Naive thymus-derived CD8-positive, alpha-beta T cell (primary cell): Measurements from ENCODE around the gene GEMIN4. TPM values are rescaled to one million over a fixed set of nuclear protein-coding genes. Genes with fewer than 3 reads are reported as not detected.

Experiments
- ATAC-seq, 2 donors: fragments of 150-1000 bp; cut with Tn5 transposase in 1 of 2; sonication (Bioruptor Pico), chemical (Tn5 transposase) in 1 of 2; 1 replicate in 1 of 2; 2 replicates in 1 of 2; pipeline ENCODE4 v1.10.0; 2021; ENCODE audit warnings: mild to moderate bottlenecking in 2 of 2, moderate library complexity in 2 of 2
- POLR2A ChIA-PET: fragments of 350-600 bp; sonication (Branson Sonifier 250); formaldehyde crosslinking; loops from one replicate; lab custom pipeline; 2021; ENCODE audit warnings: antibody characterized with exemption; lab: Charles Lee
- DNase-seq, 10 donors: peaks; one replicate each; pipeline versions ENCODE4 v3.0.0 to v3.0.0-alpha.2; 2020 to 2022
- H3K27ac Mint-ChIP-seq, 10 donors: one replicate each; pipeline ENCODE4 v1.8.0; 2020 to 2022; ENCODE audit warnings: mild to moderate bottlenecking in 10 of 10, mixed read lengths in 10 of 10, moderate library complexity in 4 of 10, inconsistent platforms in 1 of 10
- H3K27me3 Mint-ChIP-seq, 5 donors: one replicate each; pipeline ENCODE4 v1.8.0; 2021 to 2022; ENCODE audit warnings: mixed read lengths in 5 of 5
- H3K36me3 Mint-ChIP-seq, 3 donors: one replicate each; pipeline ENCODE4 v1.8.0; 2020 to 2022; ENCODE audit warnings: mixed read lengths in 3 of 3, mild to moderate bottlenecking in 2 of 3, inconsistent platforms in 1 of 3
- H3K4me1 Mint-ChIP-seq, 4 donors: one replicate each; pipeline ENCODE4 v1.8.0; 2021 to 2022; ENCODE audit warnings: mixed read lengths in 4 of 4
- H3K4me3 Mint-ChIP-seq, 10 donors: one replicate each; pipeline ENCODE4 v1.8.0; 2020 to 2022; ENCODE audit warnings: mild to moderate bottlenecking in 10 of 10, mixed read lengths in 10 of 10, moderate library complexity in 6 of 10, inconsistent platforms in 1 of 10
- H3K9me3 Mint-ChIP-seq, 9 donors: one replicate each; pipeline ENCODE4 v1.8.0; 2020 to 2022; ENCODE audit warnings: mixed read lengths in 9 of 9, mild to moderate bottlenecking in 3 of 9, inconsistent platforms in 1 of 9, moderate library complexity in 1 of 9
- polyA plus RNA-seq, 3 donors: library from polyadenylated mRNA; unstranded; fragments of 300-500 nt; fragmentation: Illumina TruSeq; gene quantifications; one replicate each; pipeline ENCODE4 v1.2.3, GENCODE V29; 2021
- total RNA-seq, 8 experiments: library from RNA in 2 of 8; stranded (reverse) in 2 of 8; gene quantifications; one replicate each; pipeline ENCODE4 v1.2.3 and lab custom pipeline; 2021 to 2026

The GEMIN4 gene
- 10 to 100 TPM; 37.8 to 41.0 TPM for total RNA-seq
- 10 to 100 TPM; 16.6 to 35.1 (median 21.2) TPM for polyA plus RNA-seq
- total RNA-seq (lab: John Stamatoyannopoulos, UW) = 33.7 to 136 (median 60.5) reads per million in 6 experiments

DNA sequence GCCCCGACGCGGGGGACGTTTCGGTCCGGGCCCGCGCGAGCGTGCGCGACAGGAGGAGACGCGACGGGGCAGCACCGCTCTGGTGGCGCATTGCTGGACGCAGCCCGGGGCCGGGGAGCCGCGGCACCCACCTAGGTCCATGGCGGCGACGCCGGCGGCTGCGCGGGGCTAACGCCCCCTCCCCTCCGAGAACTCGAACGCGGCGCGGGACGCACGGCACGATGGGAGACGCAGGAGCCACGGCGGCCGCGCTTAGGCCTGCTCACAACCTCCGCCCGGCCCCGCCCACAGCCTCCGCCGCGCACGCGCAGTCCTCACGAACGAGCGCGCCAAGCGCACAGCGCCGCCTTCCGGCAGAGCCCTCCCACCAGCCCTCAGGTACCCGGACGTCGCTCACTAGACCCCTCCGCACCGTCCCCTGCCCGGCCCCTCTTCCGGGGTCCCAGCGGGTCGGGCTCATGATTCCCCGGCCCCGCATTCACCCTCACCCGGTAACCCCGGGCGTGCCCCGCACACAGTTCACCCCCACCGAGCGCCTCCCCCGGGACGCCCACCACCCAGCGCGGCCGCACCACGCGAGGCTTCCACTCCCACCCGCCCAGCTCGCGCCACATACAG is at the start of gene GEMIN4:
Gene GEMIN4 (minus strand): TSS at position 263 of the 618 bp plus-strand sequence. CDS start 122 bp downstream, at position 141.
- ATAC-seq (peak; percentile 83 to 84), DNase-seq (peak; percentile 92 to 100 (median 98))
- Mint-ChIP-seq H3K9me3 (no peaks in the 10 kb centered on the region), H3K4me1 (peaks cover 33 to 45% (median 37%) of the 10 kb centered on the region in 4 donors), H3K36me3 (peaks cover 0 to 24% (median 5%) of the 10 kb centered on the region in 3 donors), H3K27ac (peak within 1 kb of the TSS; percentile 93 to 98 (median 97)), H3K27me3 (no peaks in the 10 kb centered on the region), H3K4me3 (peak within 1 kb of the TSS; percentile 92 to 98 (median 96))
- POLR2A ChIA-PET = interaction anchor here (0.5 to 4.2 kb wide), 9 partner anchors 12 to 340 kb away, joined by 3 to 27 read pairs (median 6); partner anchors contain the start of genes GLOD4, MRM3, TIMM22 and VPS53

DNA sequence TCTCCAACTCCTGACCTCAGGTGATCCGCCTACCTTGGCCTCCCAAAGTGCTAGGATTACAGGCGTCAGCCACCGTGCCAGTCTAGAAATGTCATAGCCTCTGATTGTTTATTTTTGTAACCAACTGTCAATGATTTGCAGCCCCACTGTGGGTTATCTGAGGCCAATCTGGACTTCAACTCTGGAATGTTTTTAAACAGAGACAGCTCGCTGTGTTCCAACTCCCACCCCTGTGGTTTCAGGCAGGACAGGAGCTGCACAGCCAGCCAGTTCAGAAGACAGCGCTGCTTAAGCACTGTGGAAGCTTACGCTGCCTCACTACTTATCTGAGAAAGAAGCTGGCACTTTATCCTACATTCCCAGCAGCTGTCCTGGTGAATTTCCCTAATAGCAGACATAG is 49.6 kb upstream of the GEMIN4 start:
- no peak for ATAC-seq
- POLR2A ChIA-PET = no interaction called here
- H3K27ac Mint-ChIP-seq = no peak overlapping the region

DNA sequence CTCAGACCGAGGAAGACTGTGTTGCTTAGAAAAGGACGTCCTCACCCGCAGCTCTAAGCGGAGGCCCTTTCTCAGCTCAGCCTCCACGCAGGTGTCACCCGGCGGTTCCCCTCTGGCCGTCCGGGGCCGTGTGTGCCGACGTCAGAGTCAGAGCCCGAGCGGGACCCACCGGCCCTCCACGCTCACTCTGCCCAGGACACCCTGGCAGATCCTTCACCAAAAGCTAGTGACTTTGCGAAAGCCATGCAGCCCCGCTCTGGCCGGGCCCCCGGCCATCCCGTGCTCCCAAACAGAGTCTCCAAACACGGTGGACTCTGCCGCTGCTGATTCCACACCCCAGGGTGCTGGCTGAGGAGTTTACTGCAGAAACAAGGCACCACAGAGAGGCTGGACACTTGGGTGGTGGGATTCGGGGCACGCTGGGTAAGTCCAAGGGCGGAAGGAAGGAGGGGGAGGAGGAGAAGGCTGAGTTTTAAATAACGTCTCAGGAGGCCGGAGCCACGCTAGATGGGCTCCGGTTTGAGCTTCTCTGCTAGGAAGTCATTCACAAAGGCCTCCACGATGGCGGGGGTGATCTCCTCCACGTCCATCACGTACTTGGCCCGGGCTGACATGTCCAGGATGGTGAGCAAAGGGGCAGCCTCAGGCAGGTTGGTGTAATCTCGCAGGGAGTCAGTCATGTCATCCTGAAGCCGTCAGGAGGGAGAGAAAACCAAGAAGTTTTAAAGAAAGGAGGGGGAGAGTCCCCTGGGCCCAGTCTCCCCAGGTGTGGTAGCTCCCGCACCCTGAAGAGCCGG is 48.6 kb upstream of the GEMIN4 start:
- Mint-ChIP-seq H3K36me3 (no peaks in the 10 kb centered on the region), H3K27me3 (no peaks in the 10 kb centered on the region), H3K27ac (peak overlapping the region in 1 of 10 donors; percentile 33), H3K9me3 (no peaks in the 10 kb centered on the region), H3K4me1 (peaks cover 0 to 2% (median 0%) of the 10 kb centered on the region in 4 donors), H3K4me3 (no peak overlapping the region)
- DNase-seq (no peak), ATAC-seq (no peak)
- POLR2A ChIA-PET = interaction anchor here (0.7 kb wide), 1 partner anchor 177 kb away, joined by 3 read pairs; no protein-coding TSS in a partner anchor

More for the DNA sequence above, 49.6 kb upstream of the GEMIN4 start:
- Mint-ChIP-seq H3K4me3 (no peak overlapping the region), H3K9me3 (no peaks in the 10 kb centered on the region), H3K36me3 (no peaks in the 10 kb centered on the region), H3K27me3 (no peaks in the 10 kb centered on the region), H3K4me1 (no peaks in the 10 kb centered on the region)
- DNase-seq = no peak

DNA sequence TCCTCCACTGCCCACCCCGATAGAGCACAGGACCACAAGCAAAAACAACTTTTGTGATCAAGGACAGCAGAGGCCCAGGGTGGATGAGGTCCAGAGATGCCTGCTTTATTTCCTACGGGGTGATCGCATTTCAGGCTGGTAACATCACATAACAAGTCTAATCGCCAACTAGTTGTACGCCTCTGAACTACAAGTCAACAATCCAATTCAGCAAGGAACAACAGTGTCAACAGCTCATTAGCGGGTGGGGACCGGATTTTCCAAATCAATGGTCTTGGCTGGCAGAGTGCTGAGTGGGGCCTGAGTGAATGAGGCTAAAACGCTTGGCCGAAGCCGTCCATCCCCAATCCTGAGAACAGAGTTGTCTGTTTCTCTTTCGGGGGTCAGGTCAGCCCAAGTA is 47.2 kb upstream of the GEMIN4 start:
- H3K27me3 Mint-ChIP-seq = no peaks in the 10 kb centered on the region
- peaks cover 5 to 10% (median 7%) of the 10 kb centered on the region in 4 donors for H3K4me1 Mint-ChIP-seq
- no peaks in the 10 kb centered on the region for H3K9me3 Mint-ChIP-seq
- POLR2A ChIA-PET = no interaction called here
- H3K36me3 Mint-ChIP-seq = no peaks in the 10 kb centered on the region
- DNase-seq (no peak), ATAC-seq (no peak)
- no peak overlapping the region for H3K4me3 Mint-ChIP-seq
- H3K27ac Mint-ChIP-seq = no peak overlapping the region

DNA sequence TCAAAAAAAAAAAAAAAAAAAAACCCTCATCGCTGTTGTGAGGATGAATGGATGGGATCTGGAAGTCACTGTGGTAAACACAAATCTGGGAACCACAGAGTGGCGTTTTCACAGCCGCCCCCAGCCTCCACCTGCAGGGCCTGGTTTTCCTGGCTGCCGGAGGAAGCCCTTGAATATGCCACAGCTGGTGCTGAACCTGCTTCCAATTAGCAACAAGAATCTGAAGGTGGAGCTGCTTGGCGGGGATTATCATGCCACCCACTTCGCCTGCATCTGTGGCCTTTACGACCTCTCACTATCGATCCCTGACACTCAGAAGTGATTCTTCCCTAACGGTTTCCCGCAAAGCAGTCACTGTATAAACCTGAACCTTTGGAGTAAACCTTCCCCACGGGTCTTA is 46.2 kb upstream of the GEMIN4 start:
- H3K4me1 Mint-ChIP-seq = peaks cover 5 to 10% (median 7%) of the 10 kb centered on the region in 4 donors
- no peaks in the 10 kb centered on the region for H3K9me3 Mint-ChIP-seq
- no peaks in the 10 kb centered on the region for H3K27me3 Mint-ChIP-seq
- H3K27ac Mint-ChIP-seq = no peak overlapping the region
- no peaks in the 10 kb centered on the region for H3K36me3 Mint-ChIP-seq
- ATAC-seq = no peak
- POLR2A ChIA-PET = interaction anchor here (0.7 kb wide), 1 partner anchor 175 kb away, joined by 6 read pairs; no protein-coding TSS in a partner anchor
- no peak overlapping the region for H3K4me3 Mint-ChIP-seq
- no peak for DNase-seq

DNA sequence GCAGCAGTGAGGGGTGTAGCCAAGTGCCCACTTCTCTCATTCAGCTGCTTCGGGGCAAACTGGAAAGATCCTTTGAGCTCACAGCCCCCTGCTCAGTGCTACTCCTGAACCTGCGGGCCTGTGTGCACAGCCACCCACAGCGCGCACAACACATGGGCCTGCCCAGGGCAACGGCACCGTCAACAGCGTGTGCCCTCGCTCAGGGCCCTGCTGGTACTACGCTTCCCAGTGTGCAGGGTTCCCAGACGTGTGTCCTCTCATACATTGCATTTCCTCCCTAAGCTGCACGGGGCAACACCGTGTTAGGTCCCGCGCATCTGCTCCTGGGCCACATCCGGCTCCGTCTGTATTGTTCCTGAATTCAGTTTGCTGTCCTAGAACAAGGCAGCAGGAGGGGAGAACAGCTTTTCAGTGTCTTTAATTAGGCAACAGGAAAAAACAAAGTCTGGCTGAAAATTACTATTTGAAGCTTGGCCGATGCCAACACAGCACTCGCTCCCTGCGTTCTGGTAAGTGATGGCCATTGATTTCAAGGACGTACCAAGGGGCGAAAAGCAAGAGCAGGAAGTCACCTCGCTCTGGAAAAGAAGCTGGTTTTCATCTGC is 45.3 kb upstream of the GEMIN4 start:
- Mint-ChIP-seq H3K27me3 (no peaks in the 10 kb centered on the region), H3K27ac (peak overlapping the region in 1 of 10 donors; percentile 35), H3K36me3 (peaks cover 0 to 5% (median 4%) of the 10 kb centered on the region in 3 donors), H3K4me3 (no peak overlapping the region), H3K4me1 (peaks cover 5 to 10% (median 7%) of the 10 kb centered on the region in 4 donors), H3K9me3 (no peaks in the 10 kb centered on the region)
- ATAC-seq (peak in 1 of 2 donors; percentile 10), DNase-seq (no peak)
- POLR2A ChIA-PET = interaction anchor here (0.6 to 0.7 kb wide), 2 partner anchors 175 to 202 kb away, joined by 4 to 6 read pairs; no protein-coding TSS in a partner anchor

DNA sequence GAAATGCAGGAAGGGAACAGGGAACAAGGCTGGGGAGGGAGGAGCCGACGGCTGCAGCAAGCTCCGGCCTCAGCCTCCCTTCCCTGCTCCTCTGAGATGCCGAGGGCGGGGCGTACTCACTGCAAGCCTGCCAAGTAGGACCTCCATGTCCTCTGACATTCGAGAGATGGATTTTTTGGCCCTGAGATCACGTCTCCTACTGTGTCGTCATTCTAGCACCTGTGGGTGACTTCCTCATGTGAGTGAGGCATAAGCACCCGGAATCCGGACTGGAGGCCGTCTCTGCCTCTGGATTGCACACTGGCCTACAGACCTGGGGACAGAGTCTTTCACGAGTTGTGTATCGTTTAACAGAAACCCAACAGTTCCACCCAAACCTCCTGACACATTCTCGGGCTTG is 44.5 kb upstream of the GEMIN4 start:
- Mint-ChIP-seq H3K27me3 (no peaks in the 10 kb centered on the region), H3K4me3 (no peak overlapping the region), H3K27ac (no peak overlapping the region), H3K9me3 (no peaks in the 10 kb centered on the region), H3K4me1 (peaks cover 5 to 10% (median 7%) of the 10 kb centered on the region in 4 donors), H3K36me3 (peaks cover 0 to 11% (median 5%) of the 10 kb centered on the region in 3 donors)
- DNase-seq (no peak), ATAC-seq (no peak)
- POLR2A ChIA-PET = interaction anchor here (0.6 to 1.2 kb wide), 3 partner anchors 184 to 202 kb away, joined by 4 to 9 read pairs (median 4); partner anchors contain the start of genes NXN and TIMM22

DNA sequence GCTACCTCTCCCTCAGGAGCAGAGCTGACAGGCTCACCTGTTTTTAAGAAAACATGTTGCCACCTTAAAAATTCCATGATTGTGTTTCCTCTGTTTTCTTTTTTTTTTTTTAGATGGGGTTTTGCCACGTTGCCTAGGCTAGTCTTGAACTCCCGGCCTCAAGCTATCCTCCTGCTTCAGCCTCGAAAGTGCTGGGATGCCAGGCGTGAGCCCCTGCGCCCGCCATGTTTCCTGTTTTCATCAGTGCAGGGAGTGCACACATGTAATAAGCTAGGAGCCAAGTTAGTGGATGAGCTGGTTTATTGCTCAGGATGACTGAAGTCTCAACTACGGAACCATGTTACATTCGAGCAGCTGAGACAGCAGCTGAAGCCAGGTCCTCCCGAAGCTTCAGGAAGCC is 43.7 kb upstream of the GEMIN4 start:
- POLR2A ChIA-PET = interaction anchor here (1.0 to 1.2 kb wide), 2 partner anchors 185 to 201 kb away, joined by 4 to 9 read pairs; partner anchors contain the start of genes NXN and TIMM22
- H3K27me3 Mint-ChIP-seq = no peaks in the 10 kb centered on the region

DNA sequence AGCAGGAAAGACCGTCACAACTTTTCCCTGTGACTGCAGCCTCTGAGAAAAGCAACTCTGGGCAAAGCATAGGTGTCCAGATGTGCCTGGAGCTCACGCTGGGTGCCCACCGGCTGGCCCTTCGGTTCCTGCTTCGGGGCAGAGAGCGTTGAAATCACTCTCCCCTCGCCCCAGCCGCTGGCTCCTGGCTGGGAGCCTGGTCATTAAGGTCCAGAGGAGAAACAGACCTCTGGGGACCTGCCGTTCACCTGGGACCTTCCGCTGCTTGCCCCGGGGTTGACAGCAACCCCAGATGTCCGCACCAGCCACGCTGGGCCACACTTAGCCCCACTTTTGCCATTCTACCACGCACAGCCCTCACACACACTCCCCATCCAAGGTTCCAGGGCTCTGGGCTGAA is 43.2 kb upstream of the GEMIN4 start:
- Mint-ChIP-seq H3K36me3 (peaks cover 0 to 20% (median 6%) of the 10 kb centered on the region in 3 donors), H3K27me3 (no peaks in the 10 kb centered on the region), H3K27ac (peak overlapping the region in 3 of 10 donors; percentile 38 to 76 (median 75)), H3K9me3 (no peaks in the 10 kb centered on the region), H3K4me3 (no peak overlapping the region), H3K4me1 (peaks cover 5 to 10% (median 8%) of the 10 kb centered on the region in 4 donors)
- DNase-seq (no peak), ATAC-seq (no peak)
- POLR2A ChIA-PET = interaction anchor here (1.0 to 1.2 kb wide), 2 partner anchors 185 to 202 kb away, joined by 4 to 9 read pairs; partner anchors contain the start of genes NXN and TIMM22

More for the DNA sequence above, 43.7 kb upstream of the GEMIN4 start:
- H3K27ac Mint-ChIP-seq = peak overlapping the region in 2 of 10 donors; percentile 11 to 13
- no peaks in the 10 kb centered on the region for H3K9me3 Mint-ChIP-seq
- H3K4me3 Mint-ChIP-seq = no peak overlapping the region
- H3K36me3 Mint-ChIP-seq = peaks cover 0 to 20% (median 6%) of the 10 kb centered on the region in 3 donors
- H3K4me1 Mint-ChIP-seq = peaks cover 5 to 10% (median 8%) of the 10 kb centered on the region in 4 donors
- DNase-seq (no peak), ATAC-seq (no peak)

DNA sequence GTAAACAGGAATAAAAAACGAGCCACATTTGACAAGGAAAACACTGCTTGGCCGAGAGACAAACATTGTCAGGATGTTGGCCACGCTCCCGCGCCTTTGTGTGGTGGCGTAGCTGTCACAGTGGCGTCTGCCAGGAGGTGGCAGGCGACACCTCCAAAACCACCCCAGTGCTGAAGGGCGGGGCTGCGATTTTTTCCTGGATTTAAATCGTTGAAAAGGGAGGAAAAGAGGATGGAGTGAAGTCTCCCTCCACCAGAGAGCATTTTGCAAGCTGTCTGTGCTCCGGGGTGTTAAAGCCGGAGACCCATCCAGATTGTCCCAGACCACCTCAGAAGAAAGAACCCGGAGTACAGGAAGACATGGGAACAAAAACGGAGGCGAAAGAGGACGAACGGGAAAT is 42.8 kb upstream of the GEMIN4 start:
- ATAC-seq (peak; percentile 77 to 85), DNase-seq (peak; percentile 14 to 71 (median 31))
- Mint-ChIP-seq H3K27ac (peak overlapping the region in 6 of 10 donors; percentile 13 to 76 (median 33)), H3K4me1 (peaks cover 5 to 10% (median 8%) of the 10 kb centered on the region in 4 donors), H3K9me3 (no peaks in the 10 kb centered on the region), H3K27me3 (no peaks in the 10 kb centered on the region), H3K4me3 (no peak overlapping the region), H3K36me3 (peaks cover 0 to 24% (median 6%) of the 10 kb centered on the region in 3 donors)
- POLR2A ChIA-PET = no interaction called here

DNA sequence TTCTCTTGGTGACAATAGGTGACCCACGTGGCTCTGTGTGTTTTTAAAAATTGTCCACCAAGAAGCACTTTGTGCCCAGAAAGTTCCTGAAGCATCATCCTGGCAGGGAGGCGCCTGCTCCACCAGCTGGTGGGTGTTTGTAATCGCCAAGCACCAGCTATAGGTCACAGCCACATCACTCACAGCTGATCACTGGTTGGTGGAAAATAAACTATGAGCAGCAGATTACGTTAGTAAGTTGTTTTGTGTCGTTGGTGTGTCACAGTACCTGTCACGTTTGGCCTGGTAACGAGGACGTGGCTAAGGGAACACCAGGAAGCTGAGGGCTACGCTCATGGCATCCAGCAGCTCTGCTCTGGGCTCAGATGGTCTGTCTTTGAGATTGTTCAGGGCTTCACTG is 40.2 kb upstream of the GEMIN4 start:
- POLR2A ChIA-PET = interaction anchor here (1.1 to 1.4 kb wide), 2 partner anchors 11 to 204 kb away, joined by 3 read pairs; no protein-coding TSS in a partner anchor

DNA sequence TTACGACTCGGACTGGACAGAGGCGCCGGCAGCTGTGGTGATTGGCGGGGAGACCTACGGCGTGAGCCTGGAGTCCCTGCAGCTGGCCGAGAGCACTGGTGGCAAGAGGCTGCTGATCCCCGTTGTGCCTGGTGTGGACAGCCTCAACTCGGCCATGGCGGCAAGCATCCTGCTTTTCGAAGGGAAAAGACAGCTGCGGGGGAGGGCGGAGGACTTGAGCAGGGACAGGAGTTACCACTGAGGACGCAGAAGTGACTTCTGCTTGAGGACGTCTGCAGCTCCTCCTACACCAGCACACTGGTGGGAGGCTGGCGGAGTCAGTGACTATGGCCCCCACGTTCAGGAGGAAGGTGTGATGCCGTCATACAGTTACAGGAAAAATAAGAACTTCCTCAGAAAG is 39.8 kb upstream of the GEMIN4 start:
- H3K27me3 Mint-ChIP-seq = no peaks in the 10 kb centered on the region
- H3K4me3 Mint-ChIP-seq = no peak overlapping the region
- no peaks in the 10 kb centered on the region for H3K9me3 Mint-ChIP-seq
- peaks cover 0 to 48% (median 8%) of the 10 kb centered on the region in 3 donors for H3K36me3 Mint-ChIP-seq
- POLR2A ChIA-PET = interaction anchor here (1.1 to 1.4 kb wide), 2 partner anchors 10 to 204 kb away, joined by 3 read pairs; no protein-coding TSS in a partner anchor
- peaks cover 7 to 15% (median 9%) of the 10 kb centered on the region in 4 donors for H3K4me1 Mint-ChIP-seq
- H3K27ac Mint-ChIP-seq = no peak overlapping the region
- DNase-seq = no peak
- no peak for ATAC-seq

More for the DNA sequence above, 40.2 kb upstream of the GEMIN4 start:
- Mint-ChIP-seq H3K36me3 (peaks cover 0 to 44% (median 8%) of the 10 kb centered on the region in 3 donors), H3K27ac (no peak overlapping the region), H3K4me3 (no peak overlapping the region), H3K27me3 (no peaks in the 10 kb centered on the region), H3K9me3 (no peaks in the 10 kb centered on the region), H3K4me1 (peaks cover 5 to 12% (median 8%) of the 10 kb centered on the region in 4 donors)
- DNase-seq = no peak
- ATAC-seq = no peak
